Lung (tissue), 16 donors: Measurements from ENCODE around the gene DCAF17. TPM values are rescaled to one million over a fixed set of nuclear protein-coding genes. Genes with fewer than 3 reads are reported as not detected.

ENCODE experiments used
- ATAC-seq: fragments of 200-7000 bp; cut with Tn5 transposase; one replicate; pipeline ENCODE4 v1.9.1; 2020; ENCODE audit warnings: moderate number of reproducible peaks; ENCODE audit not compliant: insufficient read depth, low FRiP score
- DNase-seq, 3 donors: peaks; one replicate each; pipeline ENCODE4 v3.0.0-alpha.2; 2013 to 2017
- H3K27ac ChIP-seq, 2 donors: one replicate each; pipeline ENCODE4 v1.5.1; 2013; ENCODE audit warnings: mild to moderate bottlenecking in 2 of 2, moderate library complexity in 2 of 2, control low read depth in 1 of 2, inconsistent platforms in 1 of 2, low read depth in 1 of 2, low read length in 1 of 2
- H3K27me3 ChIP-seq, 3 donors: one replicate each; pipeline ENCODE4 v1.5.1; 2013; ENCODE audit warnings: low read length in 2 of 3; ENCODE audit not compliant: control insufficient read depth in 3 of 3, insufficient read depth in 3 of 3
- H3K36me3 ChIP-seq, 4 donors: one replicate each; pipeline ENCODE4 v1.5.1; 2013; ENCODE audit warnings: low read length in 4 of 4, mild to moderate bottlenecking in 1 of 4, moderate library complexity in 1 of 4; ENCODE audit not compliant: control insufficient read depth in 4 of 4, insufficient read depth in 4 of 4
- H3K4me1 ChIP-seq, 5 donors: one replicate each; pipeline ENCODE4 v1.5.1; 2013; ENCODE audit warnings: low read length in 5 of 5, mild to moderate bottlenecking in 2 of 5, moderate library complexity in 1 of 5; ENCODE audit not compliant: control insufficient read depth in 5 of 5, insufficient read depth in 5 of 5
- H3K4me3 ChIP-seq: one replicate; pipeline ENCODE4 v1.5.1; 2013; ENCODE audit warnings: mild to moderate bottlenecking, control low read depth, moderate library complexity
- H3K9ac ChIP-seq, 2 donors: one replicate each; pipeline ENCODE4 v1.5.1; 2013; ENCODE audit warnings: low read length in 2 of 2, control low read depth in 1 of 2; ENCODE audit not compliant: insufficient read depth in 1 of 2
- H3K9me3 ChIP-seq, 4 donors: one replicate each; pipeline ENCODE4 v1.5.1; 2013; ENCODE audit warnings: low read length in 3 of 4, mild to moderate bottlenecking in 1 of 4, moderate library complexity in 1 of 4; ENCODE audit not compliant: control insufficient read depth in 4 of 4, insufficient read depth in 3 of 4
- WGBS, 2 donors: extraction: QIAGEN DNeasy Blood & Tissue Kit; methylation state at CpG; one replicate each; pipeline ENCODE4 v1.1.7; 2013; 5-methylcytosine and 5-hydroxymethylcytosine counted together
- long read RNA-seq, 5 donors: transcript quantifications; one replicate each; lab custom pipeline, GENCODE V29; 2026
- polyA plus RNA-seq, 2 donors: library from polyadenylated mRNA; stranded (reverse); fragments of 200-250 nt; gene quantifications; one replicate each; pipeline ENCODE4 v1.2.1, GENCODE V29; 2013
- total RNA-seq, 2 donors: library from RNA; depleted of rRNA in 1 of 2; stranded (reverse); fragments of >200 nt in 1 of 2; gene quantifications; one replicate each; pipeline ENCODE4 v1.2.1, GENCODE V29; 2014 to 2021
- TF ChIP-seq, protein P1 (sequence below): IDR thresholded peaks from 2 replicates; pipeline ENCODE4 v1.5.1; 2012; ENCODE audit warnings: mild to moderate bottlenecking; ENCODE audit errors: control extremely low read depth, extremely low read depth
- donor health status: control.
- donor health status: control.
- donor health status: Bipolar disorder and iron deficiency.
- donor health status: healthy.
- donor health status: DM: yes; HTN: yes; CAD: no.

DCAF17 gene, protein sequence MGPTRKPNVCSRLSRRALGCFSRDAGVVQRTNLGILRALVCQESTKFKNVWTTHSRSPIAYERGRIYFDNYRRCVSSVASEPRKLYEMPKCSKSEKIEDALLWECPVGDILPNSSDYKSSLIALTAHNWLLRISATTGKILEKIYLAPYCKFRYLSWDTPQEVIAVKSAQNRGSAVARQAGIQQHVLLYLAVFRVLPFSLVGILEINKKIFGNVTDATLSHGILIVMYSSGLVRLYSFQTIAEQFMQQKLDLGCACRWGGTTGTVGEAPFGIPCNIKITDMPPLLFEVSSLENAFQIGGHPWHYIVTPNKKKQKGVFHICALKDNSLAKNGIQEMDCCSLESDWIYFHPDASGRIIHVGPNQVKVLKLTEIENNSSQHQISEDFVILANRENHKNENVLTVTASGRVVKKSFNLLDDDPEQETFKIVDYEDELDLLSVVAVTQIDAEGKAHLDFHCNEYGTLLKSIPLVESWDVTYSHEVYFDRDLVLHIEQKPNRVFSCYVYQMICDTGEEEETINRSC
- total RNA-seq (10 to 100 TPM; 11.5 to 34.4 TPM), polyA plus RNA-seq (1 to 10 TPM; 3.1 to 4.5 TPM)
- long read RNA-seq, donor 1, full-length matches to known transcripts = 4 of 4 reads
- long read RNA-seq, donor 1, partial matches to known transcripts = 0 of 4 reads
- long read RNA-seq, donor 1, other reads (novel, unspliced or antisense) = 0 of 4 reads
- long read RNA-seq, donor 2, partial matches to known transcripts = 0 of 2 reads
- long read RNA-seq, donor 2, other reads (novel, unspliced or antisense) = 0 of 2 reads
- long read RNA-seq, donor 3, full-length matches to known transcripts = 4 of 4 reads
- long read RNA-seq, donor 3, partial matches to known transcripts = 0 of 4 reads
- long read RNA-seq, donor 3, other reads (novel, unspliced or antisense) = 0 of 4 reads
- long read RNA-seq, donor 4, partial matches to known transcripts = 0 of 2 reads
- long read RNA-seq, donor 4, other reads (novel, unspliced or antisense) = 0 of 2 reads
- long read RNA-seq, donor 5, partial matches to known transcripts = 40 of 41 reads
- long read RNA-seq, donor 5, other reads (novel, unspliced or antisense) = 0 of 41 reads

DNA sequence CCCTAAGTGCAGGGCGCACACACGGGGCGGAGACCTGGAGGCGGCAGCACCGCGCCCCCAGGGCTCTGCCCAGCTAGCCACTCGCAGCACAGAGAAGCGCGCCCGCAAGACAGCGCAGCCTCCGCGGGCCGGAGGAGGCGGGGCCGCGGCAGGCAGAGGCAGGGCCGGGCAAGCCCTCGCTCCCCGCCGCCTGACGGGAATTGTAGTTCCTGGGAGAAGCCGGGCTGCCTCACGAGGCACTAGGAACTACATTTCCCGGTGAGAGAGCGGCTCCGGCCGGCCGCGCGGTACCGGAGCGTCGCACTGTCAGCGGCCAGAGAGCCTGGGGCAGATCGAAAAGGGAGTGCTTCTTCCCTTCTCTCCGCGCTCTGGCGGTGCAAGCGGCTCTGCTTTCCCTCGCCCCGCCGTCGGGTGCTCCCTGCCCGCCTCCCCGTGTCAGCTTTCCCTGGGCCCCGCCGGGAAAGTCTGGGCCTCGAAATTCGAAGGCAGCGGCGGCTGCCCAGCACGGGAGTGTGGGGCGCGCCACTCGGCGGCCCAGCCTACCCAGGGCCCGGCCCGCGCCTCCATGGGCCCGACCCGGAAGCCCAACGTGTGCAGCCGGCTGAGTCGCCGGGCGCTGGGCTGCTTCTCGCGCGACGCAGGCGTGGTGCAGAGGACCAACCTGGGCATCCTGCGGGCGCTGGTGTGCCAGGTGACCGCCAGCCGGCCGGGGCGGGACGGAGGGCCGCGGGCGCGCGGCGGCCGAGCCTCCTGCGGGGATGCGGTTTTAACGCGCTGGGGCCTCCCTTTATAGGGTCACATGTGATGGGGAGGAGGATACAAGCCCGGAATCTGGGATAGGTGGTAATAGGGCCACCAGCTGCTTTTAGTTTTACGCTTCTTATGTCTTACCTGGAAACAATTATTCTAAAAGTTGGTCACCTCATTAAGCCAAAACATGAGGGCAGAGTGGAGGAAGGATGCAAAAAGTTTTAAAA lies at the start of gene DCAF17:
Gene DCAF17 (plus strand): TSS at position 214 of the 977 bp plus-strand sequence. CDS start 352 bp downstream, at position 566.
- Histone ChIP-seq H3K9ac (peak within 1 kb of the TSS; percentile 31 to 77), H3K9me3 (peaks cover 0 to 3% (median 0%) of the 10 kb centered on the region in 4 donors), H3K4me1 (peaks cover 0 to 23% (median 5%) of the 10 kb centered on the region in 5 donors), H3K36me3 (peaks cover 0 to 19% (median 10%) of the 10 kb centered on the region in 4 donors), H3K4me3 (peak within 1 kb of the TSS; percentile 83), H3K27ac (peak within 1 kb of the TSS; percentile 94 to 99), H3K27me3 (no peaks in the 10 kb centered on the region)
- ATAC-seq (peak; percentile 99), DNase-seq (peak; percentile 97 to 98 (median 97))
- WGBS, 2 donors = 0 to 1% methylated on average over 78 to 92 of the region's 92 CpGs
- TF ChIP-seq, protein P1, sequence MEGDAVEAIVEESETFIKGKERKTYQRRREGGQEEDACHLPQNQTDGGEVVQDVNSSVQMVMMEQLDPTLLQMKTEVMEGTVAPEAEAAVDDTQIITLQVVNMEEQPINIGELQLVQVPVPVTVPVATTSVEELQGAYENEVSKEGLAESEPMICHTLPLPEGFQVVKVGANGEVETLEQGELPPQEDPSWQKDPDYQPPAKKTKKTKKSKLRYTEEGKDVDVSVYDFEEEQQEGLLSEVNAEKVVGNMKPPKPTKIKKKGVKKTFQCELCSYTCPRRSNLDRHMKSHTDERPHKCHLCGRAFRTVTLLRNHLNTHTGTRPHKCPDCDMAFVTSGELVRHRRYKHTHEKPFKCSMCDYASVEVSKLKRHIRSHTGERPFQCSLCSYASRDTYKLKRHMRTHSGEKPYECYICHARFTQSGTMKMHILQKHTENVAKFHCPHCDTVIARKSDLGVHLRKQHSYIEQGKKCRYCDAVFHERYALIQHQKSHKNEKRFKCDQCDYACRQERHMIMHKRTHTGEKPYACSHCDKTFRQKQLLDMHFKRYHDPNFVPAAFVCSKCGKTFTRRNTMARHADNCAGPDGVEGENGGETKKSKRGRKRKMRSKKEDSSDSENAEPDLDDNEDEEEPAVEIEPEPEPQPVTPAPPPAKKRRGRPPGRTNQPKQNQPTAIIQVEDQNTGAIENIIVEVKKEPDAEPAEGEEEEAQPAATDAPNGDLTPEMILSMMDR = peak; percentile 6

DNA sequence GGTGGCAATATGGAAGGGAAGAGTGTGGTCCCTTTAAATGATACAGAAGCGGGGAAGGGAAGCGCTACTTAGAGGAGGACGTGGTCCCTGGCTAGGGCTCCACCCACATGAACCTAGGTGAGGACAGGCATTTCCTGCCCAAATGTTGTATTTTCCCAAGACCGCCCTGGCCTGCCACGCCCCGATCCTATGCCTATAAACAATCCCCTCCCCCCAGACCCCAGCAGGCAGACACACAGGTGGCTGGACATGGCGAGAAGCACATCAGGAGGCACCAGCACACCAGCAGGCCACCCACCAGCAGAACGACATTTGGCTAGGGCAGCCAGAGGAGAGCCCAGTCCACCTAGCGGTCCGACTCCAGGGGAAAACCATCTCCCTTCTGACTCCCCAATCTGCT lies 47.4 kb upstream of the DCAF17 start:
- Histone ChIP-seq H3K4me3 (no peak overlapping the region), H3K9me3 (peaks cover 0 to 3% (median 0%) of the 10 kb centered on the region in 4 donors), H3K27ac (no peak overlapping the region), H3K27me3 (no peaks in the 10 kb centered on the region), H3K36me3 (no peaks in the 10 kb centered on the region), H3K4me1 (peaks cover 0 to 8% (median 0%) of the 10 kb centered on the region in 5 donors), H3K9ac (no peak overlapping the region)
- DNase-seq = no peak
- TF ChIP-seq, protein P1 = no peak
- ATAC-seq = no peak
- 91 to 92% methylated on average over 10 of the region's 10 CpGs for WGBS, 2 donors

DNA sequence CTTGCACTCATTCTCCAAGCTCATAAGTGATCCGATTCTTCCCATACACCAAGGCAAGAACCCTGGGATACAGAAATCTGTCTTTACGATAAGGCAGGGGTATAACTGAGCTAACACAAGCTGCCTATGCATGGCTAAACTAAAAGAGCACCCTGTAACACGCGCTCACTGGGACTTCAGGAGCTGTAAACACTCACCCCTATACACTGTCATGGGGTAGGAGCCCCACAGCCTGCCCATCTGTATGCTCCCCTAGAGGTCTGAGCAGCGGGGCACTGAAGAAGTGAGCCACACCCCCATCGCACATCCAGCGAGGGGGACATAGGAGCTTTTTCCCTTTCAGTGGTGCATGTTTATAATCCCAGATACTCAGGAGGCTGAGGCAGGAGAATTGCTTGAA lies 47.0 kb upstream of the DCAF17 start:
- WGBS, 2 donors = 93% methylated on average over 7 of the region's 7 CpGs
- no peak for ATAC-seq
- no peaks in the 10 kb centered on the region for H3K27me3 ChIP-seq

More for the DNA sequence above, 47.0 kb upstream of the DCAF17 start:
- Histone ChIP-seq H3K27ac (no peak overlapping the region), H3K4me1 (peaks cover 0 to 8% (median 0%) of the 10 kb centered on the region in 5 donors), H3K9me3 (peaks cover 0 to 3% (median 0%) of the 10 kb centered on the region in 4 donors), H3K4me3 (no peak overlapping the region), H3K9ac (no peak overlapping the region), H3K36me3 (no peaks in the 10 kb centered on the region)
- DNase-seq = no peak
- TF ChIP-seq, protein P1 = no peak
